Hematopoietic multipotent progenitor cell treated with erythropoietin and hydrocortisone succinate and interleukin-3 and kit ligand, for 17 days (in vitro differentiated cells): ENCODE data around the gene NOP10.

Experiments
- DNase-seq: peaks from one replicate; pipeline ENCODE4 v3.0.0-alpha.2; 2015; ENCODE audit warnings: low spot score

Gene NOP10

GRCh38 chr15:34331809-34332208, 11.1 kb downstream of the NOP10 start:
- DNase-seq: no peak

GRCh38 chr15:34330279-34330678, 12.7 kb downstream of the NOP10 start:
- DNase-seq: no peak

DNA sequence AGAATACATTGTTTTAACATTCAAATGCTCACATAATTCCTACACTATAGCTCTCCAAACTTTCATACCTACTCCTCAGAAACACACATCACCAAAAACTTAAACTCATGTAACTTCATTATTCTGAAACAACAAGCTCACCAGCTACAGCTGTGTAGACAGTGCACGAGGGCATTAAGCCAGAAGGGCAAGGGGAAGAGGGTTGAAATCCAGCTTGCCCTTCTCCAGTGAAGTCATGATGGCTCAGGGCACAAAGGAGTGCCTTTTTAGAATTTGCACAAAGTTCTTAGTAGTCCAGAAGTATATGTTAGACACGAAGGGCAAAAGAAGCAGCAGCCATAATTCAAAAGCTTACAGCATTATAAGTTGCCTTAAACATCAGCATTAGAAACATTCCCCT, 13.9 kb downstream of the NOP10 start:
- no peak for DNase-seq

DNA sequence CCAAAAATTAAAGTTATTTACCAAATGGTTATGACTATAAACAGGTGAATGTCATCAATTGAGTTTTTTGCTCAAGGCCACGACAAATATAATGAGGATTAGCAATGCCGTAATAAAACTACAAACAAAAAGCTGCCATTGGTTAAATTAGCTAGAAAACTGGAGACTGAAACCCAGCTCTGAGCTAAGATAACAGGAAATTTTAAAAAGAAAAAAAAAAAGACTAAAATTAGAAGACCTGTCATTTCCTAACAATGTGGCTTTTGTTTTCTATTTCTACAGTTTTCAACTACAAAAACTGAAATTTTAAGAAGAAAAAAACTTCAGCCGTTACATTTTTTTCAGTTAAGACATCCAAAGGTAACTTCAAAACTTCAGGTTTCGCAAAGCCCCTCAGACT, 15.0 kb downstream of the NOP10 start:
- no peak for DNase-seq

- no peak for DNase-seq
These were observed 17.6 kb downstream of the NOP10 start for GRCh38 chr15:34325368-34325767.

DNA sequence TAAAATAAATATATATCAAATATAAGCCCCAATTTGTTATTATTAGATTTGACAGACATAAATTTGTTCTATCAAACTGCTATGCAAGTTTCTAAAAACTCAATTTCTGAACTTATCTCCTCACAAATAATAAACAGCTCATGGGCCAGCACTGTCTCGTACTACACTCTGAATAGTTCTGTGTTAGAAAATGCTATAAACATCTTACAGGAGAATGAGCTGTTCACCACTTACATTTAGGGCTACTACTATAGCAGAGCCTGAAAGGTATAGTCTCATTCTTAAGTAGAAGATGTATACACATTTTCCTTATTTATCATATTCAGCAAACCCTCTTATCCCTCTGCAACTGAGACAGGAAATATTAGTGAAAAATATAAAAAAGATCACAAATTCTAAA, 18.0 kb downstream of the NOP10 start:
- no peak for DNase-seq

DNA sequence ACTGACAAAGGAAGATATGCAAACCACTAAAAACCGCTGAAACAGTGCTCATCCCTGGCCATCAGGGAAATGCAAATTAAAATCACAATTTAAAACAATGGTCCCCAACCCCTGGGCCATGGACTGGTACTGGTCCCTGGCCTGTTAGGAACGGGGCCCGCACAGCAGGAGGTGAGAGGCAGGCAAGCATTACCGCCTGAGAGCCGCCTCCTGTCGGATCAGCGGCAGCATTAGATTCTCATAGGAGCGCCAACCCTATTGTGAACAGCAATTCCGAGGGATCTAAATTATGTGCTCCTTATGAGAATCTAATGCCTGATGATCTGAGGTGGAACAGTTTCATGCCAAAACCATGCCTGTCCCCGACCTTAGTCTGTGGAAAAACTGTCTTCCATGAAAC, 19.7 kb downstream of the NOP10 start:
- DNase-seq: no peak

GRCh38 chr15:34318277-34319079, 24.5 kb downstream of the NOP10 start:
- peak; percentile 64 for DNase-seq

- no peak for DNase-seq
These were observed 28.1 kb downstream of the NOP10 start for GRCh38 chr15:34314491-34315490.

- DNase-seq: no peak
These were observed 31.4 kb downstream of the NOP10 start for GRCh38 chr15:34311563-34311962.

- no peak for DNase-seq
These were observed 38.3 kb downstream of the NOP10 start for GRCh38 chr15:34304613-34305012.

- no peak for DNase-seq
These were observed 41.9 kb downstream of the NOP10 start for GRCh38 chr15:34301058-34301457.

DNA sequence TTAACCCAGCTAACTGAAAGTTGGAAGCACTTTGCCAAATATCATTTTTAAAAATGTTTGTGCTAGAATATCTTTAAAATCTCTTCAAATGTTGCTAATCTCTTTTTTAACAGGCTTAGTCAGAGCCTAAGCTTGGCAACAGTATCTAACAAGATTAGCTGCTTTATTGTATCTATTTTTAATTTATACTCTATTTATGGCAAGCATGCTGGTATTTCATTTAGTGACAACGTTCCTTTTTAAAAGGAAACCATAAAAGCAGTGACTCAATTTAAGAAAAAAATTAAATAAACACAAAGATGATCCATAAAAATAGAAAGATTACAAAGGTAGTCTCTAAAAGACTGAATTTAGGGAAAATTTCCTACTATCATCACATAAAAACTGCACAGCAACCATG, 45.9 kb downstream of the NOP10 start:
- no peak for DNase-seq

GRCh38 chr15:34292621-34293020, 50.3 kb downstream of the NOP10 start:
- no peak for DNase-seq
